GM19455 (cell line): ENCODE measurements around the gene ZBED4.

Experiments
- ATAC-seq: cut with Tn5 transposase; IDR thresholded peaks from one replicate; pipeline ENCODE4 v1.9.1; 2021; ENCODE audit not compliant: unreplicated experiment

ZBED4 gene

GRCh38 chr22:49917974-49918910, 64.6 kb downstream of the ZBED4 start, which contains the start of the genes ALG12 and CRELD2:
Gene ALG12 (minus strand): TSS chr22:49918438. CDS start chr22:49913765, 4,673 bp downstream.
Gene CRELD2 (plus strand): TSS chr22:49918634. CDS start chr22:49918770, 136 bp downstream.
- peak; percentile 70 for ATAC-seq

- peak; percentile 1 for ATAC-seq
Observed at GRCh38 chr22:49918911-49919881, 65.6 kb downstream of the ZBED4 start.

- ATAC-seq = no peak
Observed at GRCh38 chr22:49920859-49921258, 67.2 kb downstream of the ZBED4 start.

GRCh38 chr22:49921508-49922278, 68.0 kb downstream of the ZBED4 start:
- no peak for ATAC-seq

GRCh38 chr22:49922484-49922883, 68.8 kb downstream of the ZBED4 start:
- ATAC-seq = no peak

- ATAC-seq = no peak
Observed at GRCh38 chr22:49922926-49923325, 69.3 kb downstream of the ZBED4 start.

- ATAC-seq = no peak
Observed at GRCh38 chr22:49923445-49923844, 69.8 kb downstream of the ZBED4 start.

GRCh38 chr22:49924113-49924833, 70.6 kb downstream of the ZBED4 start:
- ATAC-seq = no peak

GRCh38 chr22:49925525-49926128, 72.0 kb downstream of the ZBED4 start:
- ATAC-seq = no peak

GRCh38 chr22:49926916-49927315, 73.3 kb downstream of the ZBED4 start:
- no peak for ATAC-seq

GRCh38 chr22:49927483-49928184, 74.0 kb downstream of the ZBED4 start:
- no peak for ATAC-seq

- ATAC-seq = no peak
Observed at GRCh38 chr22:49928185-49928495, 74.5 kb downstream of the ZBED4 start.

GRCh38 chr22:49928555-49929210, 75.0 kb downstream of the ZBED4 start:
- no peak for ATAC-seq

GRCh38 chr22:49929211-49929979, 75.8 kb downstream of the ZBED4 start:
- ATAC-seq = no peak

- no peak for ATAC-seq
Observed at GRCh38 chr22:49929994-49930575, 76.4 kb downstream of the ZBED4 start.

- no peak for ATAC-seq
Observed at GRCh38 chr22:49930596-49931412, 77.2 kb downstream of the ZBED4 start.
